HG02763 (cell line): ENCODE results near the gene TBC1D16.

Source experiments
- ATAC-seq: cut with Tn5 transposase; IDR thresholded peaks from one replicate; pipeline ENCODE4 v1.9.1; 2021; ENCODE audit warnings: mild to moderate bottlenecking, moderate library complexity; ENCODE audit not compliant: unreplicated experiment

TBC1D16 gene

GRCh38 chr17:79990051-79990592, 45.5 kb downstream of the TBC1D16 start:
- ATAC-seq: no peak

- ATAC-seq: no peak
These were observed 46.4 kb downstream of the TBC1D16 start for GRCh38 chr17:79989106-79989835.

- ATAC-seq: no peak
These were observed 47.3 kb downstream of the TBC1D16 start for GRCh38 chr17:79988185-79988971.

- ATAC-seq: no peak
These were observed 47.8 kb downstream of the TBC1D16 start for GRCh38 chr17:79987935-79988184.

- ATAC-seq: no peak
These were observed 48.3 kb downstream of the TBC1D16 start for GRCh38 chr17:79987187-79987934.

- ATAC-seq: no peak
These were observed 49.1 kb downstream of the TBC1D16 start for GRCh38 chr17:79986411-79987186.

- no peak for ATAC-seq
These were observed 49.7 kb downstream of the TBC1D16 start for GRCh38 chr17:79985943-79986391.

GRCh38 chr17:79985361-79985942, 50.2 kb downstream of the TBC1D16 start:
- no peak for ATAC-seq

- ATAC-seq: no peak
These were observed 50.8 kb downstream of the TBC1D16 start for GRCh38 chr17:79984877-79985276.

GRCh38 chr17:79984045-79984840, 51.4 kb downstream of the TBC1D16 start:
- no peak for ATAC-seq

- no peak for ATAC-seq
These were observed 52.2 kb downstream of the TBC1D16 start for GRCh38 chr17:79983456-79983855.

- ATAC-seq: no peak
These were observed 52.7 kb downstream of the TBC1D16 start for GRCh38 chr17:79982986-79983385.

GRCh38 chr17:79981661-79982101, 54.0 kb downstream of the TBC1D16 start:
- ATAC-seq: no peak

- ATAC-seq: no peak
These were observed 54.6 kb downstream of the TBC1D16 start for GRCh38 chr17:79981090-79981489.

GRCh38 chr17:79980246-79981043, 55.2 kb downstream of the TBC1D16 start:
- no peak for ATAC-seq

GRCh38 chr17:79979816-79980215, 55.9 kb downstream of the TBC1D16 start:
- ATAC-seq: no peak

GRCh38 chr17:79979221-79979741, 56.4 kb downstream of the TBC1D16 start:
- no peak for ATAC-seq

- ATAC-seq: no peak
These were observed 57.2 kb downstream of the TBC1D16 start for GRCh38 chr17:79978548-79978855.
